Esophagus muscularis mucosa (tissue), 4 donors: Measurements from ENCODE around the gene ABHD17A. TPM values are rescaled to one million over a fixed set of nuclear protein-coding genes. Genes with fewer than 3 reads are reported as not detected.
A peak's percentile ranks its signal among the peaks of the same experiment; 100 is the strongest.

ENCODE experiments used
- DNase-seq: peaks from one replicate; pipeline ENCODE4 v3.0.0-alpha.2; 2017; ENCODE audit errors: extremely low spot score
- H3K27ac ChIP-seq, 4 donors: fragments of 200-600 bp; sonication (generic); replicated peaks in 1 of 4; 1 replicate in 3 of 4; 2 replicates in 1 of 4; pipeline ENCODE4 v1.5.1; 2016 to 2019; ENCODE audit warnings: mild to moderate bottlenecking in 1 of 4
- H3K27me3 ChIP-seq, 4 donors: fragments of 200-600 bp; sonication (generic); one replicate each; pipeline versions ENCODE4 v1.5.1 to v1.6.0; 2016 to 2019
- H3K36me3 ChIP-seq, 4 donors: fragments of 200-600 bp; sonication (generic); one replicate each; pipeline ENCODE4 v1.5.1; 2016 to 2019
- H3K4me1 ChIP-seq, 4 donors: fragments of 200-600 bp; sonication (generic); one replicate each; pipeline ENCODE4 v1.5.1; 2016 to 2019
- H3K4me3 ChIP-seq, 4 donors: fragments of 200-600 bp; sonication (generic); 1 replicate in 2 of 4; 2 replicates in 2 of 4; pipeline ENCODE4 v1.5.1; 2016 to 2019; ENCODE audit warnings: mild to moderate bottlenecking in 4 of 4, moderate library complexity in 1 of 4
- H3K9me3 ChIP-seq, 4 donors: fragments of 200-600 bp; sonication (generic); 1 replicate in 3 of 4; 2 replicates in 1 of 4; pipeline ENCODE4 v1.5.1; 2016 to 2019
- EP300 ChIP-seq: sonication (generic); formaldehyde crosslinking; IDR thresholded peaks from one replicate; pipeline ENCODE4 v1.6.1; 2017; ENCODE audit warnings: antibody characterized with exemption
- POLR2A ChIP-seq: fragments of 450-650 bp; IDR thresholded peaks from one replicate; pipeline ENCODE4 v1.6.1; 2017; ENCODE audit warnings: antibody characterized with exemption, moderate library complexity, mild to moderate bottlenecking, low read depth
- POLR2AphosphoS5 ChIP-seq, 2 donors: sonication (generic); formaldehyde crosslinking; IDR thresholded peaks; one replicate each; pipeline ENCODE4 v1.6.1; 2017; ENCODE audit warnings: antibody characterized with exemption in 2 of 2
- WGBS: methylation state at CpG from one replicate; pipeline ENCODE4 v1.1.5; 2018; 5-methylcytosine and 5-hydroxymethylcytosine counted together
- intact Hi-C: fragments of 100-400 bp; cut with DNase I; formaldehyde crosslinking; loops from one replicate; pipeline ENCODE4 v1.15.1; 2023
- total RNA-seq, 4 donors: library from RNA; depleted of rRNA; stranded (reverse); fragments of >200 nt; gene quantifications; one replicate each; pipeline versions ENCODE4 v1.1.0 to v1.2.1, GENCODE V29; 2016
- TF ChIP-seq, protein P1 (sequence below), 3 experiments: fragments of 200-600 bp in 2 of 3; fragments of 450-650 bp in 1 of 3; sonication (generic) in 2 of 3; IDR thresholded peaks; one replicate each; pipeline ENCODE4 v1.5.1; 2017 to 2019; ENCODE audit warnings: antibody characterized with exemption in 3 of 3, mild to moderate bottlenecking in 2 of 3, moderate library complexity in 1 of 3

Gene ABHD17A
- total RNA-seq, 4 donors from 2014 or later: 89.7 to 125 (median 102) TPM

- Histone ChIP-seq H3K4me1 (peaks cover 14 to 61% (median 47%) of the 10 kb centered on the region in 4 donors), H3K27me3 (no peaks in the 10 kb centered on the region), H3K4me3 (peak overlapping the region; percentile 71 to 94 (median 83)), H3K36me3 (peaks cover 0 to 6% (median 0%) of the 10 kb centered on the region in 4 donors), H3K9me3 (no peaks in the 10 kb centered on the region), H3K27ac (peak overlapping the region; percentile 86 to 89 (median 86))
- 76% methylated on average over 15 of the region's 15 CpGs for WGBS
- no peak for DNase-seq
- no peak for TF ChIP-seq EP300
- no peak for TF ChIP-seq POLR2AphosphoS5 (IDR thresholded peaks at IDR 0.05)
- no peak for TF ChIP-seq POLR2A
- TF ChIP-seq, protein P1, sequence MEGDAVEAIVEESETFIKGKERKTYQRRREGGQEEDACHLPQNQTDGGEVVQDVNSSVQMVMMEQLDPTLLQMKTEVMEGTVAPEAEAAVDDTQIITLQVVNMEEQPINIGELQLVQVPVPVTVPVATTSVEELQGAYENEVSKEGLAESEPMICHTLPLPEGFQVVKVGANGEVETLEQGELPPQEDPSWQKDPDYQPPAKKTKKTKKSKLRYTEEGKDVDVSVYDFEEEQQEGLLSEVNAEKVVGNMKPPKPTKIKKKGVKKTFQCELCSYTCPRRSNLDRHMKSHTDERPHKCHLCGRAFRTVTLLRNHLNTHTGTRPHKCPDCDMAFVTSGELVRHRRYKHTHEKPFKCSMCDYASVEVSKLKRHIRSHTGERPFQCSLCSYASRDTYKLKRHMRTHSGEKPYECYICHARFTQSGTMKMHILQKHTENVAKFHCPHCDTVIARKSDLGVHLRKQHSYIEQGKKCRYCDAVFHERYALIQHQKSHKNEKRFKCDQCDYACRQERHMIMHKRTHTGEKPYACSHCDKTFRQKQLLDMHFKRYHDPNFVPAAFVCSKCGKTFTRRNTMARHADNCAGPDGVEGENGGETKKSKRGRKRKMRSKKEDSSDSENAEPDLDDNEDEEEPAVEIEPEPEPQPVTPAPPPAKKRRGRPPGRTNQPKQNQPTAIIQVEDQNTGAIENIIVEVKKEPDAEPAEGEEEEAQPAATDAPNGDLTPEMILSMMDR (IDR thresholded peaks at IDR 0.05): no peak
- intact Hi-C loops: no loop called here
Measured at GRCh38 chr19:1905863-1906375, 20.6 kb upstream of the ABHD17A start.

- 0% methylated on average over 36 of the region's 92 CpGs for WGBS
- no peaks in the 10 kb centered on the region for H3K27me3 ChIP-seq
- intact Hi-C loops: no loop called here
- TF ChIP-seq POLR2A: peak; percentile 43
- TF ChIP-seq, protein P1 (IDR thresholded peaks at IDR 0.05): peak in 1 of 3 experiments; percentile 20
- peak; percentile 92 to 94 for TF ChIP-seq POLR2AphosphoS5 (IDR thresholded peaks at IDR 0.05)
- TF ChIP-seq EP300: no peak
- peak; percentile 99 for DNase-seq
- H3K4me1 ChIP-seq: peaks cover 14 to 61% (median 47%) of the 10 kb centered on the region in 4 donors
- peak within 1 kb of the TSS; percentile 86 to 89 (median 86) for H3K27ac ChIP-seq
- H3K4me3 ChIP-seq: peak within 1 kb of the TSS; percentile 71 to 94 (median 83)
- H3K36me3 ChIP-seq: peaks cover 0 to 6% (median 0%) of the 10 kb centered on the region in 4 donors
- H3K9me3 ChIP-seq: no peaks in the 10 kb centered on the region
Measured at GRCh38 chr19:1905110-1905862, 20.0 kb upstream of the ABHD17A start, which contains the start of the genes ADAT3 and SCAMP4. TSS of gene ADAT3 (plus strand) at chr19:1905399. CDS start at chr19:1912048, 6,649 bp downstream. TSS of gene SCAMP4 (plus strand) at chr19:1905399. CDS start at chr19:1915020, 9,621 bp downstream.

DNA sequence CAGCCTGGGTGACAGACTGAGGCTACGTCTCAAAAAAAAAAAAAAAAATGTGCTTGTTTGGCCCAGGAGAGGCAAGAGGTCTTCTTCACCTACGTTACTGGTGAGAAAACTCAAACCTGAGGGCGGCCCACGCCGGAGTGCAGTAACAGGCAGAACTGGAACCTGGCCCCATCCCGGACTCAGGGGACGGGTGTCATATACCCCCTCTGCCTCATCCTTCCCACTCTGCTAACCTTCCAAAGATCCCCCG lies 19.5 kb upstream of the ABHD17A start:
- 42% methylated on average over 8 of the region's 8 CpGs for WGBS
- H3K27ac ChIP-seq: peak overlapping the region; percentile 71 to 89 (median 86)
- intact Hi-C loops: no loop called here
- H3K4me3 ChIP-seq: peak overlapping the region; percentile 71 to 94 (median 83)
- no peak for DNase-seq
- TF ChIP-seq, protein P1 (IDR thresholded peaks at IDR 0.05): no peak
- TF ChIP-seq EP300 (no peak), POLR2A (no peak), POLR2AphosphoS5 (IDR thresholded peaks at IDR 0.05) (no peak)
- no peaks in the 10 kb centered on the region for H3K9me3 ChIP-seq
- H3K4me1 ChIP-seq: peaks cover 14 to 57% (median 44%) of the 10 kb centered on the region in 4 donors
- H3K27me3 ChIP-seq: no peaks in the 10 kb centered on the region
- peaks cover 0 to 6% (median 0%) of the 10 kb centered on the region in 4 donors for H3K36me3 ChIP-seq

GRCh38 chr19:1902923-1903322 lies 17.6 kb upstream of the ABHD17A start:
- Histone ChIP-seq H3K9me3 (no peaks in the 10 kb centered on the region), H3K27ac (peak overlapping the region in 2 of 4 donors; percentile 18 to 44), H3K36me3 (peaks cover 0 to 1% (median 0%) of the 10 kb centered on the region in 4 donors), H3K4me1 (peaks cover 10 to 43% (median 29%) of the 10 kb centered on the region in 4 donors), H3K4me3 (no peak overlapping the region), H3K27me3 (no peaks in the 10 kb centered on the region)
- WGBS: 70% methylated on average over 6 of the region's 6 CpGs
- TF ChIP-seq EP300 (no peak), POLR2AphosphoS5 (IDR thresholded peaks at IDR 0.05) (no peak), POLR2A (no peak)
- TF ChIP-seq, protein P1 (IDR thresholded peaks at IDR 0.05): no peak
- intact Hi-C loops: no loop called here
- DNase-seq: no peak
